Stimulated activated CD4-positive, alpha-beta T cell treated with anti-CD3 and anti-CD28 coated beads, Interleukin-4, amount 100 ng/mL, for 1 hour (primary cell): Measurements from ENCODE around the gene PIK3R5.

ENCODE experiments used
- DNase-seq: peaks from one replicate; pipeline ENCODE4 v3.0.0-alpha.2; 2020

PIK3R5 gene

GRCh38 chr17:8951206-8951605 lies 14.3 kb downstream of the PIK3R5 start:
- no peak for DNase-seq

- no peak for DNase-seq
These were observed 16.3 kb downstream of the PIK3R5 start for GRCh38 chr17:8949061-8949661.

GRCh38 chr17:8948462-8948861 lies 17.0 kb downstream of the PIK3R5 start:
- no peak for DNase-seq

- no peak for DNase-seq
These were observed 18.3 kb downstream of the PIK3R5 start for GRCh38 chr17:8947201-8947600.

- DNase-seq = no peak
These were observed 19.0 kb downstream of the PIK3R5 start for GRCh38 chr17:8946476-8946875.

- no peak for DNase-seq
These were observed 19.4 kb downstream of the PIK3R5 start for GRCh38 chr17:8946071-8946470.

- no peak for DNase-seq
These were observed 20.8 kb downstream of the PIK3R5 start for GRCh38 chr17:8944748-8945147.

GRCh38 chr17:8944083-8944482 lies 21.4 kb downstream of the PIK3R5 start:
- DNase-seq = no peak

- DNase-seq = peak; percentile 32
These were observed 23.4 kb downstream of the PIK3R5 start for GRCh38 chr17:8941980-8942622.

- DNase-seq = peak; percentile 64
These were observed 24.0 kb downstream of the PIK3R5 start for GRCh38 chr17:8941520-8941919.

GRCh38 chr17:8940866-8941471 lies 24.5 kb downstream of the PIK3R5 start:
- peak; percentile 46 for DNase-seq

GRCh38 chr17:8939496-8940334 lies 25.8 kb downstream of the PIK3R5 start:
- peak; percentile 36 for DNase-seq

GRCh38 chr17:8938933-8939332 lies 26.6 kb downstream of the PIK3R5 start:
- DNase-seq = no peak

GRCh38 chr17:8935191-8935590 lies 30.3 kb downstream of the PIK3R5 start:
- peak; percentile 61 for DNase-seq

- no peak for DNase-seq
These were observed 31.2 kb downstream of the PIK3R5 start for GRCh38 chr17:8934346-8934745.

- no peak for DNase-seq
These were observed 34.9 kb downstream of the PIK3R5 start for GRCh38 chr17:8930649-8931048.

GRCh38 chr17:8928347-8928746 lies 37.2 kb downstream of the PIK3R5 start:
- no peak for DNase-seq

- DNase-seq = no peak
These were observed 38.1 kb downstream of the PIK3R5 start for GRCh38 chr17:8927395-8927794.

GRCh38 chr17:8925808-8926207 lies 39.7 kb downstream of the PIK3R5 start:
- no peak for DNase-seq

- no peak for DNase-seq
These were observed 40.4 kb downstream of the PIK3R5 start for GRCh38 chr17:8925141-8925540.

- DNase-seq = no peak
These were observed 40.9 kb downstream of the PIK3R5 start for GRCh38 chr17:8924595-8924994.

- no peak for DNase-seq
These were observed 41.7 kb downstream of the PIK3R5 start for GRCh38 chr17:8923762-8924161.

- DNase-seq = no peak
These were observed 42.6 kb downstream of the PIK3R5 start for GRCh38 chr17:8922928-8923327.

- no peak for DNase-seq
These were observed 43.1 kb downstream of the PIK3R5 start for GRCh38 chr17:8922451-8922850.
